NB4 (cell line): Measurements from ENCODE around the gene CAMTA1.

Experiments used
- MYC ChIP-seq: IDR thresholded peaks from 2 replicates; pipeline ENCODE4 v1.6.1; 2011; ENCODE audit warnings: low read depth, low read length
- POLR2A ChIP-seq: IDR thresholded peaks from 2 replicates; pipeline ENCODE4 v1.6.1; 2011; ENCODE audit warnings: mild to moderate bottlenecking; ENCODE audit not compliant: insufficient read length; ENCODE audit errors: extremely low read depth
- TF ChIP-seq, protein P1 (sequence below): IDR thresholded peaks from one replicate; pipeline ENCODE4 v1.5.1; 2012; ENCODE audit warnings: low read depth, low read length
- TF ChIP-seq, protein P2 (sequence below): IDR thresholded peaks from 2 replicates; pipeline ENCODE4 v1.6.1; 2011; ENCODE audit warnings: low read depth, low read length

DNA sequence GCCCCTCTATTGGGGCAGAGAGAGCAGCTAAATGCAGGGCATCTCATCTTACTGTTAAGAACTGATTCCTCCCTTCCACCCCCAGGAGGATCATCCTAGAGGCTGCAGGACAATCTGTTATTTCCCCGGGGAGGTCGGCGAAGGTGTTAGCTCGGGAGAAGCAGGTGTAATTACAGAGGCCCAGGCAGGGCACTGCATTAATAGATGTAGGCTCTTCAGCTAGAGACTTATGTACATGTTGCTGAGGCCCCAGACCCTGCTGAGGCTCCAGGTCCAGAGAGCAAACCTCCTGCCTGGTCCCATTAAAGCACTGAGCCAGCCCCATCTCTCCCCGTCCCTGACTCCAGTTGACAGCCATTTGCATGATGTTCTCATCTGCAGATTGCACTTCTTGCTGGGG is 665.6 kb downstream of the CAMTA1 start:
- TF ChIP-seq, protein P1, sequence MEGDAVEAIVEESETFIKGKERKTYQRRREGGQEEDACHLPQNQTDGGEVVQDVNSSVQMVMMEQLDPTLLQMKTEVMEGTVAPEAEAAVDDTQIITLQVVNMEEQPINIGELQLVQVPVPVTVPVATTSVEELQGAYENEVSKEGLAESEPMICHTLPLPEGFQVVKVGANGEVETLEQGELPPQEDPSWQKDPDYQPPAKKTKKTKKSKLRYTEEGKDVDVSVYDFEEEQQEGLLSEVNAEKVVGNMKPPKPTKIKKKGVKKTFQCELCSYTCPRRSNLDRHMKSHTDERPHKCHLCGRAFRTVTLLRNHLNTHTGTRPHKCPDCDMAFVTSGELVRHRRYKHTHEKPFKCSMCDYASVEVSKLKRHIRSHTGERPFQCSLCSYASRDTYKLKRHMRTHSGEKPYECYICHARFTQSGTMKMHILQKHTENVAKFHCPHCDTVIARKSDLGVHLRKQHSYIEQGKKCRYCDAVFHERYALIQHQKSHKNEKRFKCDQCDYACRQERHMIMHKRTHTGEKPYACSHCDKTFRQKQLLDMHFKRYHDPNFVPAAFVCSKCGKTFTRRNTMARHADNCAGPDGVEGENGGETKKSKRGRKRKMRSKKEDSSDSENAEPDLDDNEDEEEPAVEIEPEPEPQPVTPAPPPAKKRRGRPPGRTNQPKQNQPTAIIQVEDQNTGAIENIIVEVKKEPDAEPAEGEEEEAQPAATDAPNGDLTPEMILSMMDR = no peak
- TF ChIP-seq MYC (no peak), POLR2A (no peak)
- TF ChIP-seq, protein P2, sequence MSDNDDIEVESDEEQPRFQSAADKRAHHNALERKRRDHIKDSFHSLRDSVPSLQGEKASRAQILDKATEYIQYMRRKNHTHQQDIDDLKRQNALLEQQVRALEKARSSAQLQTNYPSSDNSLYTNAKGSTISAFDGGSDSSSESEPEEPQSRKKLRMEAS = no peak
